H1 (cell line): Measurements from ENCODE around the gene DNER. TPM values are rescaled to one million over a fixed set of nuclear protein-coding genes. Genes with fewer than 3 reads are reported as not detected.

Experiments
- ASH2L ChIP-seq: fragments of 200-600, 300-600 bp; sonication (generic); IDR thresholded peaks from one replicate; pipeline ENCODE4 v1.7.1; 2017; ENCODE audit warnings: low read length
- BACH1 ChIP-seq: IDR thresholded peaks from 2 replicates; pipeline ENCODE4 v1.6.1; 2012; ENCODE audit warnings: low read length, improper control_type of control experiment
- CHD7 ChIP-seq: fragments of 300-600 bp; sonication (generic); IDR thresholded peaks from 2 replicates; pipeline ENCODE4 v1.7.1; 2012; ENCODE audit warnings: low read length, moderate library complexity, mild to moderate bottlenecking, inconsistent platforms; ENCODE audit not compliant: insufficient replicate concordance
- EZH2 ChIP-seq: fragments of 200-600 bp; sonication (generic); IDR thresholded peaks from 2 replicates; pipeline ENCODE4 v1.7.1; 2012; ENCODE audit warnings: low read depth, mild to moderate bottlenecking, moderate library complexity, low read length, inconsistent platforms; ENCODE audit not compliant: severe bottlenecking
- SP1 ChIP-seq: IDR thresholded peaks from 2 replicates; pipeline ENCODE4 v1.6.1; 2011; ENCODE audit warnings: low read depth, low read length
- SP4 ChIP-seq: IDR thresholded peaks from 2 replicates; pipeline ENCODE4 v1.6.1; 2012; ENCODE audit warnings: low read length, inconsistent platforms
- USF2 ChIP-seq: IDR thresholded peaks from 2 replicates; pipeline ENCODE4 v1.6.1; 2011; ENCODE audit warnings: low read length, improper control_type of control experiment
- ZNF274 ChIP-seq: IDR thresholded peaks from 2 replicates; pipeline ENCODE4 v1.7.0; 2012; ENCODE audit warnings: low read length, borderline replicate concordance; ENCODE audit errors: extremely low read depth
- polyA plus RNA-seq, 7 experiments: library from polyadenylated mRNA; depleted of rRNA in 3 of 7; stranded (reverse) in 5 of 7; unstranded in 2 of 7; fragments of >200 nt in 5 of 7; fragments of 200-250 nt in 2 of 7; gene quantifications; 1 replicate in 5 of 7; 2 replicates in 1 of 7; 4 replicates in 1 of 7; pipeline versions ENCODE4 v1.2.1 to v1.2.3, GENCODE V29; 2011 to 2013; ENCODE audit warnings: missing spikeins in 2 of 7, mixed read lengths in 2 of 7
- total RNA-seq: library from RNA; stranded (reverse); fragmentation: NEBNext Ultra II Directional; extraction: Animal tissue kit (Norgen Biotek cat#: 25700); gene quantifications from 2 replicates; pipeline ENCODE4 v1.2.1, GENCODE V29; 2021

Gene DNER
- total and polyA plus RNA-seq, 2 of the 8 experiments (the other 6 are each of a cell fraction or from before 2014, with no cell fraction given), result 6.8 to 16.3 TPM

- TF ChIP-seq CHD7, result no peak
- no peak for TF ChIP-seq EZH2
- no peak for TF ChIP-seq ZNF274
- no peak for TF ChIP-seq BACH1
- TF ChIP-seq SP4, result no peak
- no peak for TF ChIP-seq ASH2L
- no peak for TF ChIP-seq USF2
- no peak for TF ChIP-seq SP1
These were observed 40.7 kb downstream of the DNER start (continued) for GRCh38 chr2:229673676-229674075.
